Nephron (organoid): Measurements from ENCODE around the gene BRDT.
"Not testable (repeated sequence)": the region's sequence is repeated elsewhere in the genome, so short reads cannot be mapped to it uniquely, and the experiment has no call there.

Experiments used
- H3K27ac Mint-ChIP-seq, 3 experiments: 2 replicates each; pipeline ENCODE4 v1.8.0; 2020; ENCODE audit warnings: mixed read lengths in 3 of 3, mild to moderate bottlenecking in 2 of 3, moderate library complexity in 1 of 3
- H3K27me3 Mint-ChIP-seq: 2 replicates; pipeline ENCODE4 v1.8.0; 2021; ENCODE audit warnings: low read depth, mild to moderate bottlenecking, moderate library complexity, mixed read lengths
- H3K36me3 Mint-ChIP-seq: 2 replicates; pipeline ENCODE4 v1.8.0; 2020; ENCODE audit warnings: low read depth, mixed read lengths
- H3K4me1 Mint-ChIP-seq: 2 replicates; pipeline ENCODE4 v1.8.0; 2020; ENCODE audit warnings: mixed read lengths
- H3K4me3 Mint-ChIP-seq, 3 experiments: 2 replicates each; pipeline ENCODE4 v1.8.0; 2020; ENCODE audit warnings: mild to moderate bottlenecking in 3 of 3, mixed read lengths in 3 of 3, moderate library complexity in 2 of 3
- H3K9me3 Mint-ChIP-seq: 2 replicates; pipeline ENCODE4 v1.8.0; 2020; ENCODE audit warnings: mixed read lengths
- CTCF ChIP-seq, 3 experiments: fragments of 200-600 bp; sonication (generic); IDR thresholded peaks; one replicate each; pipeline ENCODE4 v1.5.0; 2021; ENCODE audit warnings: antibody characterized with exemption in 3 of 3; ENCODE audit not compliant: unreplicated experiment in 3 of 3

Gene BRDT

GRCh38 chr1:91993256-91993655 is 44.1 kb downstream of the BRDT start:
- Mint-ChIP-seq H3K36me3 (no peaks in the 10 kb centered on the region), H3K4me1 (no peaks in the 10 kb centered on the region), H3K9me3 (no peaks in the 10 kb centered on the region), H3K27me3 (no peaks in the 10 kb centered on the region), H3K27ac (no peak overlapping the region), H3K4me3 (no peak overlapping the region)
- TF ChIP-seq CTCF (IDR thresholded peaks at IDR 0.05; ENCODE audit: unreplicated experiment in 3 of 3) = no peak

GRCh38 chr1:91997607-91998195 is 48.5 kb downstream of the BRDT start:
- Mint-ChIP-seq H3K27me3 (no peaks in the 10 kb centered on the region), H3K4me1 (no peaks in the 10 kb centered on the region), H3K9me3 (no peaks in the 10 kb centered on the region), H3K27ac (no peak overlapping the region), H3K36me3 (no peaks in the 10 kb centered on the region), H3K4me3 (no peak overlapping the region)
- TF ChIP-seq CTCF (IDR thresholded peaks at IDR 0.05; ENCODE audit: unreplicated experiment in 3 of 3) = peak; percentile 52 to 66 (median 53)

DNA sequence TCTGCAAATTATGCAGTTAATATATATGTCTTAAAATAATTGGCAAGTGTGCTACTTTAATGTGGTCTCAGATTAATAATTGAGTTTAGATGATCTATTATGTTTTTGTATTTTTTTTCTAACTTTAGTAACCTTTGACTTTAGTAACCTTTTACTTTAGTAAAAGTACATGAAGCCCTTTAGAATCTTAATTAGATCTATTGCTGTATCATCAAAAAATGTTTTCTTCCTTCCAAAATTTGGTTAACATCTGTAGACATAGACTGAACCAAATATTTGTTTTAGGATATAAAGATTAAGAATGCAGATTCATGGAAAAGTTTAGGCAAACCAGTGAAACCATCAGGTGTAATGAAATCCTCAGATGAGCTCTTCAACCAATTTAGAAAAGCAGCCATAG is 54.9 kb downstream of the BRDT start:
- Mint-ChIP-seq H3K4me3 (no peak overlapping the region), H3K4me1 (no peaks in the 10 kb centered on the region), H3K36me3 (no peaks in the 10 kb centered on the region), H3K9me3 (no peaks in the 10 kb centered on the region), H3K27ac (no peak overlapping the region), H3K27me3 (no peaks in the 10 kb centered on the region)
- no peak for TF ChIP-seq CTCF (IDR thresholded peaks at IDR 0.05; ENCODE audit: unreplicated experiment in 3 of 3)

DNA sequence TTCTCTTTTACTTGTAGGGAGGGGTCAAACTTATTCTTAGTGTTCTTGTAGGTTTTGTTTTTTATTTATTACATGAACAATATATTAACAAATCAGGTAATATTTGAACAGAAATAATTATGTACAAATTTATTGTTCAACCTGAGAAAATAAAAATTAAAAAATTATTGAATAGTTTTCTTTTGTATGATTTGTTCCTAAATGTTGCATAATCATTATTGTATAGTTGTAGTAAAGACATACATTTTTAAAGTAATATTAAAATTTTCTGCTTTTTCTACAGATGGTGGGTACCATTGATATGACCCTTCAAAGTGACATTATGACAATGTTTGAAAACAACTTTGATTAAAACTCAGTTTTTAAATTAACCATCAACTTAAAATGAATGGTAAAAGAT is 64.7 kb downstream of the BRDT start:
- Mint-ChIP-seq H3K9me3 (peaks cover 3% of the 10 kb centered on the region), H3K36me3 (no peaks in the 10 kb centered on the region), H3K4me1 (no peaks in the 10 kb centered on the region), H3K4me3 (no peak overlapping the region), H3K27ac (no peak overlapping the region), H3K27me3 (no peaks in the 10 kb centered on the region)
- no peak for TF ChIP-seq CTCF (IDR thresholded peaks at IDR 0.05; ENCODE audit: unreplicated experiment in 3 of 3)

DNA sequence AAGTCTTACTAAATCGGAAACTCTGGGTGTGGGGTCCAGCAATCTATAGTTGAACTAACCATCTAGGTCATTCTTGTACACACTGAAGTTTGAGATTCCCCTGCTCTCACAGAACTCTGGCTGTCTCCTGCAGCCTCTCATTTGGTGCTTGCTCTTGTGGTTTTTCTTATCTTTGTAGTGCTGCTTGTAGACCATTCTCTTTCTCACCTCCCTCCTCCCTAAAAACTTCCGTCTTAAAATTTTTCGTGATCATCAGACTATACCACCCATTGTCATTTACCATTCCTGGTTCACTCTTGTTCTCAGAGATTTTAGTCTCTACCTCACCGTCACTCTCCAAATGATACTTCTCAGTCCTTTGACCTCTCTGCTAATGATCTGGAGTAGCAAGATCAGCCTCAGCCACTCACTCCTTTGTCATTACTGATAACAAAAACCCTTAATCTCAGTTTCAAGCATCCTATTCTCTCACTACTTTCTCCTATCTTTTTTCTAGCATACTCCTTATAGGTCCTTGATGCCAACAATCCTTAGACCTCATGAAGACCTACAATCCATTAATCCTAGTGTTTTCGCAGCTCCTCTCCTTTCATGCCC is 67.6 kb downstream of the BRDT start:
- Mint-ChIP-seq H3K36me3 (no peaks in the 10 kb centered on the region), H3K4me1 (no peaks in the 10 kb centered on the region), H3K27me3 (no peaks in the 10 kb centered on the region), H3K4me3 (no peak overlapping the region), H3K9me3 (peaks cover 6% of the 10 kb centered on the region), H3K27ac (no peak overlapping the region)
- TF ChIP-seq CTCF (IDR thresholded peaks at IDR 0.05; ENCODE audit: unreplicated experiment in 3 of 3) = no peak

GRCh38 chr1:92017656-92018055 is 68.5 kb downstream of the BRDT start:
- no peak for TF ChIP-seq CTCF (IDR thresholded peaks at IDR 0.05; ENCODE audit: unreplicated experiment in 3 of 3)
- Mint-ChIP-seq H3K36me3 (no peaks in the 10 kb centered on the region), H3K4me1 (no peaks in the 10 kb centered on the region), H3K4me3 (no peak overlapping the region), H3K27me3 (no peaks in the 10 kb centered on the region), H3K27ac (no peak overlapping the region), H3K9me3 (peaks cover 8% of the 10 kb centered on the region)

- H3K9me3 Mint-ChIP-seq = peaks cover 30% of the 10 kb centered on the region
- H3K4me3 Mint-ChIP-seq, H3K36me3 Mint-ChIP-seq, H3K4me1 Mint-ChIP-seq, H3K27ac Mint-ChIP-seq: not testable (repeated sequence)
- H3K27me3 Mint-ChIP-seq = peaks cover 20% of the 10 kb centered on the region
These were observed 76.8 kb downstream of the BRDT start for GRCh38 chr1:92026042-92026441.
